GM19099 (cell line): ENCODE data around the gene ZBTB4.

ENCODE experiments used
- POLR2A ChIP-seq: IDR thresholded peaks from 3 replicates; pipeline ENCODE4 v1.6.1; 2011; ENCODE audit warnings: low read depth; ENCODE audit not compliant: insufficient read length; ENCODE audit errors: extremely low read depth

ZBTB4 gene

GRCh38 chr17:7437369-7437863 lies 42.0 kb downstream of the ZBTB4 start:
- TF ChIP-seq POLR2A, result no peak

- TF ChIP-seq POLR2A, result no peak
Observed at GRCh38 chr17:7436556-7437368, 42.7 kb downstream of the ZBTB4 start.

- no peak for TF ChIP-seq POLR2A
Observed at GRCh38 chr17:7435676-7436555, 43.5 kb downstream of the ZBTB4 start.

- no peak for TF ChIP-seq POLR2A
Observed at GRCh38 chr17:7432296-7432695, 47.1 kb downstream of the ZBTB4 start.

GRCh38 chr17:7431231-7431630 lies 48.2 kb downstream of the ZBTB4 start:
- TF ChIP-seq POLR2A, result no peak

GRCh38 chr17:7429722-7430121 lies 49.7 kb downstream of the ZBTB4 start:
- TF ChIP-seq POLR2A, result no peak

- no peak for TF ChIP-seq POLR2A
Observed at GRCh38 chr17:7428557-7428956, 50.9 kb downstream of the ZBTB4 start, which contains the start of gene SPEM3. Gene SPEM3, plus strand, starts transcription at chr17:7428857. Its CDS starts 46 bp downstream, at chr17:7428903.

- TF ChIP-seq POLR2A, result no peak
Observed at GRCh38 chr17:7427549-7427948, 51.9 kb downstream of the ZBTB4 start.

- TF ChIP-seq POLR2A, result no peak
Observed at GRCh38 chr17:7426896-7427489, 52.4 kb downstream of the ZBTB4 start.

GRCh38 chr17:7426203-7426863 lies 53.1 kb downstream of the ZBTB4 start:
- TF ChIP-seq POLR2A, result no peak

GRCh38 chr17:7425756-7426155 lies 53.7 kb downstream of the ZBTB4 start:
- no peak for TF ChIP-seq POLR2A

- no peak for TF ChIP-seq POLR2A
Observed at GRCh38 chr17:7425316-7425715, 54.1 kb downstream of the ZBTB4 start, which contains the start of gene SPEM2. Gene SPEM2, plus strand, starts transcription at chr17:7425616. Its CDS starts 73 bp downstream, at chr17:7425689.

- TF ChIP-seq POLR2A, result no peak
Observed at GRCh38 chr17:7423679-7424078, 55.8 kb downstream of the ZBTB4 start.

GRCh38 chr17:7421186-7421585 lies 58.2 kb downstream of the ZBTB4 start:
- no peak for TF ChIP-seq POLR2A
